Measurements from ENCODE around the gene MPP1.

The MPP1 gene

GRCh38 chrX:154812341-154813101, 7.2 kb upstream of the MPP1 start:
- no peak for DNase-seq

GRCh38 chrX:154809939-154810665, 4.8 kb upstream of the MPP1 start:
- DNase-seq, result no peak

- no peak for DNase-seq
These were observed 1.7 kb upstream of the MPP1 start for GRCh38 chrX:154806837-154807501.

- no peak for DNase-seq
These were observed 409 bp upstream of the MPP1 start for GRCh38 chrX:154805696-154806091.

GRCh38 chrX:154804261-154804956, 876 bp downstream of the MPP1 start:
- no peak for DNase-seq

- DNase-seq, result no peak
These were observed 2.3 kb downstream of the MPP1 start for GRCh38 chrX:154802947-154803346.

- no peak for DNase-seq
These were observed 4.6 kb downstream of the MPP1 start for GRCh38 chrX:154800478-154801210.

- DNase-seq, result no peak
These were observed 5.5 kb downstream of the MPP1 start for GRCh38 chrX:154799556-154800348.

GRCh38 chrX:154797006-154797405, 8.3 kb downstream of the MPP1 start:
- no peak for DNase-seq

- DNase-seq, result no peak
These were observed 10.3 kb downstream of the MPP1 start for GRCh38 chrX:154795016-154795415.

GRCh38 chrX:154793084-154793795, 12.0 kb downstream of the MPP1 start:
- DNase-seq, result no peak

GRCh38 chrX:154791939-154792338, 13.3 kb downstream of the MPP1 start:
- DNase-seq, result no peak

GRCh38 chrX:154791467-154791866, 13.8 kb downstream of the MPP1 start:
- no peak for DNase-seq

- DNase-seq, result no peak
These were observed 19.6 kb downstream of the MPP1 start for GRCh38 chrX:154785716-154786115.

GRCh38 chrX:154784149-154784995, 20.9 kb downstream of the MPP1 start:
- DNase-seq, result no peak

GRCh38 chrX:154780968-154781367, 24.3 kb downstream of the MPP1 start:
- no peak for DNase-seq

GRCh38 chrX:154779261-154779660, 26.0 kb downstream of the MPP1 start:
- no peak for DNase-seq

GRCh38 chrX:154776753-154777152, 28.5 kb downstream of the MPP1 start:
- no peak for DNase-seq

GRCh38 chrX:154775419-154776349, 29.6 kb downstream of the MPP1 start:
- no peak for DNase-seq
